ENCODE data around the gene CD300LF. TPM values are rescaled to one million over a fixed set of nuclear protein-coding genes. Genes with fewer than 3 reads are reported as not detected.

Gene CD300LF
- total RNA-seq, 1 donor from 2014 or later, result not detected

DNA sequence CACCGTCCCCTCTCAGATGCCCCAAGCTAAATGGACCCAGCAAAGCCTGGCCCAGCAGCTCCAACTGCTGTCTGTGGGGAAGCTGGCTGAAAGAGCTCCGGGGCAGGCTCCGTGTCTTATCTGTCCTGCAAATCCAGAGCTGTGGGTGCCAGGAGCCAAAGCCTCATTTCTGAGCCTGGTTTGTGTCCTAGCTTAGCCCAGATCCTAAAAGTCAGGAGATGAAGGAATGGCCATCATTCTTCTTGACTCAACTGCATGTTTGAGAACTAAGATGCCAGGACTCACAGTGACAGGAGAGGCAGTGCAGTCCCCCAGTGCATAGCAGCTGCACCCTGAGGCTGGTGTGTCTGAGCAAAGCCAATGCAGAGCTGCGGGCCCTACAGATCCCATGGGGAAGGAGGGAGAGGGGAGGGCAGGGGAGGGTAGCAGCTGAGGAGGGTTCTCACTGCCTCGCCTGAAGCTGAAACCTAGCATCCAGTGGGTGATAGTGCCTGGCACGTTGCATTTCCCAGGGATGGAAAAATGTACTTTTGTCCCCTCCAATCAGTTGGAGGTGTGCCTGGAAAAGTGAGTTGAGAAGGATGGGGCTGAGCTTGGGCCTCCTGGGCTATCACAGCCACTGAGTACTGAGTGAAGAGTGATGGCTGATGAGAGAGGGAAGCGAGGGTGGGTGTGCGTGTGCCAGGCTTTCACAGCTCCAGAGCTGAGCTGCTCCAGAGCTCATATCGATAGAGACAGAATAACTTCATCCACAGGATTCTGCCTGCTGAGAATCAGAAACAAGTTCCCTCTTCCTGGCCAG is 64.7 kb downstream of the CD300LF start:
- H3K27ac Mint-ChIP-seq (ENCODE audit: unreplicated experiment), result no peak overlapping the region
- no peak for DNase-seq (ENCODE audit: extremely low spot score, unreplicated experiment)
- H3K4me3 Mint-ChIP-seq (ENCODE audit: unreplicated experiment), result no peak overlapping the region
- no peaks in the 10 kb centered on the region for H3K4me1 Mint-ChIP-seq (ENCODE audit: unreplicated experiment)
- H3K36me3 Mint-ChIP-seq (ENCODE audit: unreplicated experiment), result no peaks in the 10 kb centered on the region
- H3K9me3 Mint-ChIP-seq (ENCODE audit: unreplicated experiment), result no peaks in the 10 kb centered on the region
- H3K27me3 Mint-ChIP-seq (ENCODE audit: unreplicated experiment), result peaks cover 44% of the 10 kb centered on the region
- TF ChIP-seq, protein P1, sequence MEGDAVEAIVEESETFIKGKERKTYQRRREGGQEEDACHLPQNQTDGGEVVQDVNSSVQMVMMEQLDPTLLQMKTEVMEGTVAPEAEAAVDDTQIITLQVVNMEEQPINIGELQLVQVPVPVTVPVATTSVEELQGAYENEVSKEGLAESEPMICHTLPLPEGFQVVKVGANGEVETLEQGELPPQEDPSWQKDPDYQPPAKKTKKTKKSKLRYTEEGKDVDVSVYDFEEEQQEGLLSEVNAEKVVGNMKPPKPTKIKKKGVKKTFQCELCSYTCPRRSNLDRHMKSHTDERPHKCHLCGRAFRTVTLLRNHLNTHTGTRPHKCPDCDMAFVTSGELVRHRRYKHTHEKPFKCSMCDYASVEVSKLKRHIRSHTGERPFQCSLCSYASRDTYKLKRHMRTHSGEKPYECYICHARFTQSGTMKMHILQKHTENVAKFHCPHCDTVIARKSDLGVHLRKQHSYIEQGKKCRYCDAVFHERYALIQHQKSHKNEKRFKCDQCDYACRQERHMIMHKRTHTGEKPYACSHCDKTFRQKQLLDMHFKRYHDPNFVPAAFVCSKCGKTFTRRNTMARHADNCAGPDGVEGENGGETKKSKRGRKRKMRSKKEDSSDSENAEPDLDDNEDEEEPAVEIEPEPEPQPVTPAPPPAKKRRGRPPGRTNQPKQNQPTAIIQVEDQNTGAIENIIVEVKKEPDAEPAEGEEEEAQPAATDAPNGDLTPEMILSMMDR (IDR thresholded peaks at IDR 0.05), result no peak

DNA sequence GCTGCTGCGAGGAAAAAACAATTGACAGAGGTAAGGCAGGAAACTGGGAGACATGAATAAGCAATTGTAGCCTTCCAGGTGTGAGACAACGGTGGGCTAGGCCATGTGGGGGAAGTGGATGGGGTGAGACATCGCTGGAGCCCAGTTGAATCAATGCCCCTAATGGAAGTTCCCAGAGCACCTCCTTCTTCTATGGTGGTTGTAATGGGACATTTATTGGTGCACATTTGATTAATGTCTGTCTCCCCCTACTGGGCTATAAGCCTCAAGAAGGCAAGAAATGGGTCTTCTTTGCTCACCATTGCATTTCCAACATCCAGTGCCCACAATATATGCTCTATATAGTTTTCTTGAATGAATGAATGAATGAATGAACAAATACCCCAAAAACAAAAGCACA is 66.5 kb downstream of the CD300LF start:
- no peak for DNase-seq (ENCODE audit: extremely low spot score, unreplicated experiment)
- H3K4me3 Mint-ChIP-seq (ENCODE audit: unreplicated experiment), result no peak overlapping the region
- TF ChIP-seq, protein P1 (IDR thresholded peaks at IDR 0.05), result peak; percentile 21
- no peaks in the 10 kb centered on the region for H3K4me1 Mint-ChIP-seq (ENCODE audit: unreplicated experiment)
- no peaks in the 10 kb centered on the region for H3K9me3 Mint-ChIP-seq (ENCODE audit: unreplicated experiment)
- no peak overlapping the region for H3K27ac Mint-ChIP-seq (ENCODE audit: unreplicated experiment)
- peaks cover 41% of the 10 kb centered on the region for H3K27me3 Mint-ChIP-seq (ENCODE audit: unreplicated experiment)
- no peaks in the 10 kb centered on the region for H3K36me3 Mint-ChIP-seq (ENCODE audit: unreplicated experiment)

DNA sequence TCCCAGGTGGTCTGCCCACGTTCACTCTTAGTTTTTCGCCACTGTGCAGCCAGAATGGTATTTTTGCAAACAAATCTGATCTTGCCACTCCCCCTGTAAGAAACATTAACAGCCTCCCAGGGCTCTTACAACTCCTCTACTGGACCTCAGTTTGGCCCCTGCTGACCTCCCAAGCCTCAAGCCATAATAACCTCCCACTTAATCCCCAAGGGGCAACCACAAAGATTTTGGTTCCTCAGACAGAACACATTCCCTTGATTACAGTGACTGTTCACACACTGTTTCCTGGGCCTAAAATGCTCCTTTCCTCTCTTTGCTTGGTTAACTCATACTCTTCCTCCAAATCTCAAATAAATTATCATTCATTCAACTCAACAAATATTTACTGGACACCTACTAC is 67.7 kb downstream of the CD300LF start:
- TF ChIP-seq, protein P1 (IDR thresholded peaks at IDR 0.05), result no peak
- Mint-ChIP-seq H3K27me3 (ENCODE audit: unreplicated experiment) (peaks cover 34% of the 10 kb centered on the region), H3K9me3 (ENCODE audit: unreplicated experiment) (no peaks in the 10 kb centered on the region), H3K27ac (ENCODE audit: unreplicated experiment) (no peak overlapping the region), H3K4me1 (ENCODE audit: unreplicated experiment) (no peaks in the 10 kb centered on the region), H3K4me3 (ENCODE audit: unreplicated experiment) (no peak overlapping the region), H3K36me3 (ENCODE audit: unreplicated experiment) (no peaks in the 10 kb centered on the region)
- no peak for DNase-seq (ENCODE audit: extremely low spot score, unreplicated experiment)

DNA sequence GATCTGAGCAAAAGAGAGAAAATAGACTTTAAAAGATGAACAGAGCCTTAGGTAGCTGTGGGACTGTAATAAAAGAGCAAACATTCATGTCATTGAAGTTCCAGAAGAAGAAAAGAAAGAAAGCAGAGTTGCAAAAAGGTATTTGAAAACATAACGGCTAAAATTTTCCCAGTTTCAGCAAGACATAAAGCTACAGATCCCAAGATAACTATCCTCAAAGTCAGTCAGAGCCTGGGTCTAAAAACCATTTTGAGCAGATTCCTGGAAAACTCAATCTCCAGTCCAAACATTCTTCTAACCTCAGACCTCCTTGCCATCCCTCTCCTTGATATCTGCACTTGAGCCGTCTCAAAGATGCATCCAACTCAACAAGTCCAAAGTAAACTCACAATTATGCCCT is 68.3 kb downstream of the CD300LF start:
- no peak overlapping the region for H3K4me3 Mint-ChIP-seq (ENCODE audit: unreplicated experiment)
- no peaks in the 10 kb centered on the region for H3K9me3 Mint-ChIP-seq (ENCODE audit: unreplicated experiment)
- H3K4me1 Mint-ChIP-seq (ENCODE audit: unreplicated experiment), result no peaks in the 10 kb centered on the region
- no peak for DNase-seq (ENCODE audit: extremely low spot score, unreplicated experiment)
- peaks cover 29% of the 10 kb centered on the region for H3K27me3 Mint-ChIP-seq (ENCODE audit: unreplicated experiment)
- no peak overlapping the region for H3K27ac Mint-ChIP-seq (ENCODE audit: unreplicated experiment)
- no peaks in the 10 kb centered on the region for H3K36me3 Mint-ChIP-seq (ENCODE audit: unreplicated experiment)
- TF ChIP-seq, protein P1 (IDR thresholded peaks at IDR 0.05), result no peak

Small RNA genes lying within 50 kb of the gene (microRNA-seq; reads per million reads assigned to microRNA genes)
- 101 reads per million, percentile 52 among the genes with 10 or more reads in this experiment for gene MIR3615 (ENCODE audit: unreplicated experiment)

Other genes starting within 250 kb of the CD300LF start
- not detected in 2 replicates for gene CD300A, start 246.3 kb downstream of the CD300LF start, total RNA-seq
- gene CD300LB, start 181.4 kb downstream of the CD300LF start, total RNA-seq, result not detected in 2 replicates
- not detected in 2 replicates for gene CD300C, start 166.8 kb downstream of the CD300LF start, total RNA-seq
- not detected in 2 replicates for gene CD300H, start 145.4 kb downstream of the CD300LF start, total RNA-seq
- gene CD300LD, start 120.6 kb downstream of the CD300LF start, total RNA-seq, result not detected in 2 replicates
- not detected in 2 replicates for gene CD300E, start 89.2 kb downstream of the CD300LF start, total RNA-seq
- gene RAB37, start 24.3 kb upstream of the CD300LF start, total RNA-seq, result not detected in 2 replicates
- gene NHERF1, start 35.7 kb upstream of the CD300LF start, total RNA-seq, result 117 and 125 TPM in 2 replicates
- gene NAT9, start 63.4 kb upstream of the CD300LF start, total RNA-seq, result 48.6 and 52.5 TPM in 2 replicates
- 0.10 and 0.13 TPM in 2 replicates for gene GRIN2C, start 147.0 kb upstream of the CD300LF start, total RNA-seq
- 9.1 and 11.2 TPM in 2 replicates for gene FDXR, start 160.1 kb upstream of the CD300LF start, total RNA-seq
- not detected in 2 replicates for gene FADS6, start 180.7 kb upstream of the CD300LF start, total RNA-seq
- gene USH1G, start 210.3 kb upstream of the CD300LF start, total RNA-seq, result not detected in 2 replicates
- gene OTOP2, start 211.3 kb upstream of the CD300LF start, total RNA-seq, result not detected in 2 replicates
- gene OTOP3, start 223.0 kb upstream of the CD300LF start, total RNA-seq, result not detected in 2 replicates

Data from osteocyte (in vitro differentiated cells).